Breast epithelium (tissue), 4 donors: ENCODE results near the gene DHRS13. TPM values are rescaled to one million over a fixed set of nuclear protein-coding genes. Genes with fewer than 3 reads are reported as not detected.

Source experiments
- DNase-seq, 2 donors: peaks; one replicate each; pipeline ENCODE4 v3.0.0-alpha.2; 2019; ENCODE audit warnings: low spot score in 2 of 2
- H3K27ac ChIP-seq, 2 donors: fragments of 200-600 bp; sonication (generic) in 1 of 2; one replicate each; pipeline ENCODE4 v1.5.1; 2016 to 2019; ENCODE audit warnings: mild to moderate bottlenecking in 1 of 2
- H3K27me3 ChIP-seq, 2 donors: fragments of 200-600 bp; sonication (generic) in 1 of 2; one replicate each; pipeline versions ENCODE4 v1.5.1 to v1.6.0; 2017 to 2019; ENCODE audit warnings: control low read depth in 1 of 2, mild to moderate bottlenecking in 1 of 2
- H3K36me3 ChIP-seq: fragments of 200-600 bp; one replicate; pipeline ENCODE4 v1.5.1; 2019
- H3K4me1 ChIP-seq, 2 donors: fragments of 200-600 bp; sonication (generic); one replicate each; pipeline ENCODE4 v1.5.1; 2016 to 2019; ENCODE audit warnings: control low read depth in 1 of 2
- H3K4me3 ChIP-seq, 3 donors: fragments of 200-600 bp; sonication (generic); 1 replicate in 2 of 3; 2 replicates in 1 of 3; pipeline ENCODE4 v1.5.1; 2016 to 2019; ENCODE audit warnings: mild to moderate bottlenecking in 3 of 3, moderate library complexity in 2 of 3
- H3K9me3 ChIP-seq, 2 donors: fragments of 200-600 bp; sonication (generic) in 1 of 2; one replicate each; pipeline ENCODE4 v1.5.1; 2016 to 2019; ENCODE audit warnings: control low read depth in 1 of 2
- POLR2A ChIP-seq: fragments of 450-650 bp; IDR thresholded peaks from one replicate; pipeline ENCODE4 v1.6.1; 2016; ENCODE audit warnings: antibody characterized with exemption, mild to moderate bottlenecking, moderate library complexity
- POLR2AphosphoS5 ChIP-seq, 3 donors: sonication (generic); formaldehyde crosslinking; IDR thresholded peaks; one replicate each; pipeline ENCODE4 v1.6.1; 2017; ENCODE audit warnings: antibody characterized with exemption in 3 of 3
- intact Hi-C: fragments of 100-400 bp; cut with DNase I; formaldehyde crosslinking; loops from one replicate; pipeline ENCODE4 v1.15.1; 2023; ENCODE audit warnings: low total_unique reads
- total RNA-seq, 3 donors: library from RNA; depleted of rRNA; stranded (reverse); fragments of >200 nt; gene quantifications; one replicate each; pipeline ENCODE4 v1.1.0, GENCODE V29; 2016
- TF ChIP-seq, protein P1 (sequence below), 3 donors: fragments of 450-650 bp; IDR thresholded peaks; one replicate each; pipeline ENCODE4 v1.5.1; 2016 to 2017; ENCODE audit warnings: antibody characterized with exemption in 3 of 3, mild to moderate bottlenecking in 3 of 3, moderate library complexity in 3 of 3

DHRS13 gene
- total RNA-seq, 3 donors from 2014 or later, result 3.2 to 20.6 (median 14.2) TPM

DNA sequence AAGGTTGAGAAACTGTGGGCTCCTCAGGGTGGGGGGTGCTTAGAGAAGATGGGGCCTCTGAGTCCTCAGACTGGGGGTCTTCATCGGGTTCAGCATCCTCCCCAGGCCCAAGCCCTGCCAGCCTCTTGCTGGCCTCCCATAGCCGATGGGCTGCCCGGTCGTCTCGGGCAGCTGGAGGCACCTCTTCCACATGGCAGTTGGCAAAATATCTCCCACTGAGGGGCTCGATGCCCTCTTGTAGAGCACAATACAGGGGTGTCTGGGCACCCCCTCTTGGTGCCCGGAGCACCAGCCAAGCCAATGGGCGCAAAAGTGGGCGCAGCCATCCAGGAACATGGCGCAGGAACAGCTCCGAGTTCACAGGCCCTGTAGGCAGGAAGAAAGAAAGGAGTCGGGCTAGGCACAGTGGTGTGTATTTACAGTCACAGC lies 4.3 kb downstream of the DHRS13 start:
- Histone ChIP-seq H3K9me3 (no peaks in the 10 kb centered on the region), H3K27ac (peak overlapping the region; percentile 91 to 99), H3K4me1 (peaks cover 5 to 7% of the 10 kb centered on the region in 2 donors), H3K4me3 (peak overlapping the region in 1 of 3 donors; percentile 91), H3K27me3 (no peaks in the 10 kb centered on the region), H3K36me3 (no peaks in the 10 kb centered on the region)
- TF ChIP-seq POLR2AphosphoS5 (IDR thresholded peaks at IDR 0.05) (no peak), POLR2A (no peak)
- TF ChIP-seq, protein P1, sequence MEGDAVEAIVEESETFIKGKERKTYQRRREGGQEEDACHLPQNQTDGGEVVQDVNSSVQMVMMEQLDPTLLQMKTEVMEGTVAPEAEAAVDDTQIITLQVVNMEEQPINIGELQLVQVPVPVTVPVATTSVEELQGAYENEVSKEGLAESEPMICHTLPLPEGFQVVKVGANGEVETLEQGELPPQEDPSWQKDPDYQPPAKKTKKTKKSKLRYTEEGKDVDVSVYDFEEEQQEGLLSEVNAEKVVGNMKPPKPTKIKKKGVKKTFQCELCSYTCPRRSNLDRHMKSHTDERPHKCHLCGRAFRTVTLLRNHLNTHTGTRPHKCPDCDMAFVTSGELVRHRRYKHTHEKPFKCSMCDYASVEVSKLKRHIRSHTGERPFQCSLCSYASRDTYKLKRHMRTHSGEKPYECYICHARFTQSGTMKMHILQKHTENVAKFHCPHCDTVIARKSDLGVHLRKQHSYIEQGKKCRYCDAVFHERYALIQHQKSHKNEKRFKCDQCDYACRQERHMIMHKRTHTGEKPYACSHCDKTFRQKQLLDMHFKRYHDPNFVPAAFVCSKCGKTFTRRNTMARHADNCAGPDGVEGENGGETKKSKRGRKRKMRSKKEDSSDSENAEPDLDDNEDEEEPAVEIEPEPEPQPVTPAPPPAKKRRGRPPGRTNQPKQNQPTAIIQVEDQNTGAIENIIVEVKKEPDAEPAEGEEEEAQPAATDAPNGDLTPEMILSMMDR (IDR thresholded peaks at IDR 0.05), result no peak
- intact Hi-C loops, result no loop called here
- DNase-seq, result no peak

GRCh38 chr17:28897769-28898526 lies 4.9 kb downstream of the DHRS13 start:
- intact Hi-C loops, result no loop called here
- Histone ChIP-seq H3K4me1 (peaks cover 5 to 8% of the 10 kb centered on the region in 2 donors), H3K27me3 (no peaks in the 10 kb centered on the region), H3K9me3 (no peaks in the 10 kb centered on the region), H3K4me3 (peak overlapping the region; percentile 89 to 91 (median 91)), H3K36me3 (no peaks in the 10 kb centered on the region), H3K27ac (peak overlapping the region; percentile 91 to 99)
- no peak for TF ChIP-seq POLR2A
- TF ChIP-seq, protein P1 (IDR thresholded peaks at IDR 0.05), result no peak
- no peak for TF ChIP-seq POLR2AphosphoS5 (IDR thresholded peaks at IDR 0.05)
- DNase-seq, result no peak

GRCh38 chr17:28896884-28897768 lies 5.8 kb downstream of the DHRS13 start, which contains the start of gene FLOT2:
TSS of gene FLOT2 (minus strand) at chr17:28897733. CDS start at chr17:28897574, 159 bp downstream.
- H3K27ac ChIP-seq, result peak within 1 kb of the TSS; percentile 91 to 99
- intact Hi-C loops, result no loop called here
- peak in 1 of 2 donors; percentile 75 for DNase-seq
- peaks cover 5 to 8% of the 10 kb centered on the region in 2 donors for H3K4me1 ChIP-seq
- peak within 1 kb of the TSS; percentile 89 to 91 (median 91) for H3K4me3 ChIP-seq
- no peaks in the 10 kb centered on the region for H3K27me3 ChIP-seq
- H3K36me3 ChIP-seq, result no peaks in the 10 kb centered on the region
- TF ChIP-seq POLR2A (peak; percentile 9), POLR2AphosphoS5 (IDR thresholded peaks at IDR 0.05) (peak; percentile 37 to 82 (median 51))
- TF ChIP-seq, protein P1 (IDR thresholded peaks at IDR 0.05), result no peak
- no peaks in the 10 kb centered on the region for H3K9me3 ChIP-seq

DNA sequence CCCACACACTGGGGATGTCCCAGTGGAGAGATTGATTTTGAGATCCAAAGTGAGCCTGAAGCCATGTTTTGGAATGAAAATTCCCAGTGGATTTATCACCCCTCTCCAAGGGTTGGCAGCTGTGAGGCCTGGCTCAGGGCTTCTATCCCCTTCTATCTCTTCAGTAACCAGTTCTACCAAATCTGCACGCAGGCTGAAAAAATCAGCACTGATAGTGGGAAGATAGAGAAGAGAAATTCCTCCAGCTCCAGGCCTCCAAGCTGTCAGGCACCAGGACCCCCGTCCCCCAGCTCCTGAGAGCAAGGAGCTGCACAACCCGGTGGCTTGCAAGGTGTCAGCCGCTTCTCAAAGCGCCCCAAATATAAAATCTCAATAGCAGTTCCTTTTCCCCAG lies 6.4 kb downstream of the DHRS13 start:
- intact Hi-C loops, result no loop called here
- Histone ChIP-seq H3K27me3 (no peaks in the 10 kb centered on the region), H3K27ac (peak overlapping the region; percentile 91 to 99), H3K36me3 (no peaks in the 10 kb centered on the region), H3K4me3 (peak overlapping the region; percentile 89 to 91 (median 91)), H3K4me1 (peaks cover 5 to 8% of the 10 kb centered on the region in 2 donors), H3K9me3 (no peaks in the 10 kb centered on the region)
- TF ChIP-seq POLR2A (no peak), POLR2AphosphoS5 (IDR thresholded peaks at IDR 0.05) (no peak)
- TF ChIP-seq, protein P1 (IDR thresholded peaks at IDR 0.05), result no peak
- DNase-seq, result no peak
